ENCODE results near the gene LPAR3.

DNA sequence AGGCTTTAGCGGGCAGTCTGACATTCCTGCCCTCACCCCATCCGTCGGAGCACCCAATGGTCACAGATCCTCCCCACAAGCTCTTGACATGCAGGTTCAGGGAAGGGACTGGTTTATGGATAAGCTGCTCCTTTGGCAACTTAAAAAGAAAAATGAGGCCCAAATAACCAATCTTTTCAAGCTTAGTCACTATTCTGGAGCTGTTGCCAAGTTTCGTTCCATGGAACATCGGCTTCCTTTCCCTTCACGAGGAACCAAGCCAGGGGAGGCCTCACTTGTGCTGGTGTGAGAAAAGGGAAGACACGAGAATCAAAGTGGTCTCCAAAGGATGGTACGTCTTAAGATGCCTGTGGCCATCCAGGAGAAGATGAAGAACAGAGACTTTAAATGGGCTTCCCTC, 46.1 kb upstream of the LPAR3 start:
- TF ChIP-seq, protein P1, sequence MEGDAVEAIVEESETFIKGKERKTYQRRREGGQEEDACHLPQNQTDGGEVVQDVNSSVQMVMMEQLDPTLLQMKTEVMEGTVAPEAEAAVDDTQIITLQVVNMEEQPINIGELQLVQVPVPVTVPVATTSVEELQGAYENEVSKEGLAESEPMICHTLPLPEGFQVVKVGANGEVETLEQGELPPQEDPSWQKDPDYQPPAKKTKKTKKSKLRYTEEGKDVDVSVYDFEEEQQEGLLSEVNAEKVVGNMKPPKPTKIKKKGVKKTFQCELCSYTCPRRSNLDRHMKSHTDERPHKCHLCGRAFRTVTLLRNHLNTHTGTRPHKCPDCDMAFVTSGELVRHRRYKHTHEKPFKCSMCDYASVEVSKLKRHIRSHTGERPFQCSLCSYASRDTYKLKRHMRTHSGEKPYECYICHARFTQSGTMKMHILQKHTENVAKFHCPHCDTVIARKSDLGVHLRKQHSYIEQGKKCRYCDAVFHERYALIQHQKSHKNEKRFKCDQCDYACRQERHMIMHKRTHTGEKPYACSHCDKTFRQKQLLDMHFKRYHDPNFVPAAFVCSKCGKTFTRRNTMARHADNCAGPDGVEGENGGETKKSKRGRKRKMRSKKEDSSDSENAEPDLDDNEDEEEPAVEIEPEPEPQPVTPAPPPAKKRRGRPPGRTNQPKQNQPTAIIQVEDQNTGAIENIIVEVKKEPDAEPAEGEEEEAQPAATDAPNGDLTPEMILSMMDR (IDR thresholded peaks at IDR 0.05; ENCODE audit: insufficient read depth, low read length, poor library complexity, severe bottlenecking) = no peak
- TF ChIP-seq EZH2phosphoT487 (conservative IDR thresholded peaks at IDR 0.05; ENCODE audit: low read length) = no peak

All from SU-DHL-6 (cell line).